H1 (cell line): ENCODE data around the gene OR51I1. TPM values are rescaled to one million over a fixed set of nuclear protein-coding genes. Genes with fewer than 3 reads are reported as not detected.

Source experiments
- CTCF ChIA-PET: fragments of 300-600 bp; sonication (Branson Sonifier 250); formaldehyde crosslinking; loops from one replicate; lab custom pipeline; 2021; ENCODE audit not compliant: partially characterized antibody; lab: Charles Lee
- POLR2A ChIA-PET: fragments of 300-600 bp; sonication (Branson Sonifier 250); formaldehyde crosslinking; loops from one replicate; lab custom pipeline; 2021; ENCODE audit warnings: inconsistent platforms; ENCODE audit not compliant: partially characterized antibody; lab: Charles Lee
- DNase-seq, 2 experiments: peaks; one replicate each; pipeline versions ENCODE4 v3.0.0 to v3.0.0-alpha.2; 2010 to 2022; ENCODE audit warnings: low spot score in 2 of 2, low read depth in 1 of 2, mixed read lengths in 1 of 2
- FAIRE-seq: peaks from 2 replicates; lab custom pipeline; 2011; peaks lifted over from hg19 to GRCh38; lab: Jason Lieb, UNC
- H2AFZ ChIP-seq: 2 replicates; pipeline ENCODE4 v1.8.1; 2012; ENCODE audit warnings: low read length, inconsistent platforms
- H2AK5ac ChIP-seq: 2 replicates; pipeline ENCODE4 v1.6.1; 2013; ENCODE audit warnings: low read depth, low read length
- H2BK120ac ChIP-seq: replicated peaks from 2 replicates; pipeline ENCODE3; 2013; ENCODE audit warnings: low read depth, low read length, inconsistent platforms
- H2BK12ac ChIP-seq: 2 replicates; pipeline ENCODE4 v1.6.1; 2013; ENCODE audit warnings: low read depth, low read length
- H2BK15ac ChIP-seq: 2 replicates; pipeline ENCODE4 v1.6.1; 2013; ENCODE audit warnings: low read length
- H2BK20ac ChIP-seq: 2 replicates; pipeline ENCODE4 v1.6.1; 2013; ENCODE audit warnings: low read length
- H2BK5ac ChIP-seq: 2 replicates; pipeline ENCODE4 v1.6.1; 2013; ENCODE audit warnings: low read depth, low read length
- H3K14ac ChIP-seq: 2 replicates; pipeline ENCODE4 v1.6.1; 2013; ENCODE audit warnings: inconsistent platforms; ENCODE audit not compliant: insufficient read length
- H3K18ac ChIP-seq: 2 replicates; pipeline ENCODE4 v1.6.1; 2013; ENCODE audit warnings: low read length; ENCODE audit errors: extremely low read depth
- H3K23ac ChIP-seq: 2 replicates; pipeline ENCODE4 v1.6.1; 2013; ENCODE audit warnings: inconsistent platforms; ENCODE audit not compliant: insufficient read length
- H3K23me2 ChIP-seq: 2 replicates; pipeline ENCODE4 v1.6.1; 2013; ENCODE audit warnings: low read depth, low read length
- H3K27ac ChIP-seq: 2 replicates; pipeline ENCODE4 v1.6.1; 2011; ENCODE audit warnings: low read depth, low read length, inconsistent platforms
- H3K27me3 ChIP-seq, 4 experiments: replicated peaks in 1 of 4; 1 replicate in 1 of 4; 2 replicates in 3 of 4; pipeline versions ENCODE4 v1.6.1 to v1.8.1; 2011 to 2013; ENCODE audit warnings: low read length in 3 of 4, mild to moderate bottlenecking in 3 of 4, inconsistent platforms in 2 of 4, mixed read lengths in 2 of 4, moderate library complexity in 1 of 4; ENCODE audit not compliant: control insufficient read depth in 3 of 4, insufficient read depth in 3 of 4; ENCODE audit errors: extremely low read depth in 1 of 4
- H3K36me3 ChIP-seq, 4 experiments: 2 replicates each; pipeline versions ENCODE4 v1.6.1 to v1.8.1; 2011 to 2013; ENCODE audit warnings: mild to moderate bottlenecking in 4 of 4, low read length in 3 of 4, moderate library complexity in 2 of 4, control low read depth in 1 of 4, inconsistent platforms in 1 of 4; ENCODE audit not compliant: insufficient read depth in 4 of 4, control insufficient read depth in 2 of 4
- H3K4ac ChIP-seq: replicated peaks from 2 replicates; pipeline ENCODE3; 2013; ENCODE audit warnings: low read length, low read depth, mixed read lengths, inconsistent platforms; ENCODE audit not compliant: insufficient read length
- H3K4me1 ChIP-seq, 4 experiments: replicated peaks in 1 of 4; 1 replicate in 1 of 4; 2 replicates in 3 of 4; pipeline versions ENCODE4 v1.6.1 to v1.8.1; 2011 to 2013; ENCODE audit warnings: low read length in 3 of 4, inconsistent platforms in 2 of 4, mixed read lengths in 1 of 4; ENCODE audit not compliant: insufficient read depth in 4 of 4, control insufficient read depth in 3 of 4
- H3K4me2 ChIP-seq, 2 experiments: 2 replicates each; pipeline versions ENCODE4 v1.6.1 to v1.8.1; 2011 to 2013; ENCODE audit warnings: low read depth in 2 of 2, low read length in 2 of 2, control low read depth in 1 of 2, inconsistent platforms in 1 of 2, mild to moderate bottlenecking in 1 of 2; ENCODE audit not compliant: insufficient read depth in 1 of 2
- H3K4me3 ChIP-seq, 4 experiments: fragments of 200-600, 300-600 bp in 1 of 4; sonication (generic), shearing (Covaris generic), sonication (Bioruptor Twin) in 1 of 4; 2 replicates each; pipeline versions ENCODE4 v1.5.1 to v1.8.1; 2011 to 2016; ENCODE audit warnings: low read length in 4 of 4, low read depth in 3 of 4, control low read depth in 2 of 4, inconsistent platforms in 2 of 4, mild to moderate bottlenecking in 2 of 4, mixed read lengths in 1 of 4, moderate library complexity in 1 of 4; ENCODE audit not compliant: insufficient read depth in 2 of 4; ENCODE audit errors: extremely low read depth in 1 of 4
- H3K56ac ChIP-seq: replicated peaks from 2 replicates; pipeline ENCODE3; 2013; ENCODE audit warnings: low read depth, mild to moderate bottlenecking, mixed read lengths, low read length, inconsistent platforms; ENCODE audit not compliant: insufficient read length
- H3K79me1 ChIP-seq: 2 replicates; pipeline ENCODE4 v1.6.1; 2013; ENCODE audit warnings: low read depth, low read length, control low read depth
- H3K79me2 ChIP-seq, 2 experiments: 2 replicates each; pipeline versions ENCODE4 v1.6.1 to v1.8.1; 2012 to 2013; ENCODE audit warnings: low read length in 2 of 2, mild to moderate bottlenecking in 2 of 2, inconsistent platforms in 1 of 2; ENCODE audit not compliant: insufficient read depth in 2 of 2, control insufficient read depth in 1 of 2
- H3K9ac ChIP-seq, 4 experiments: replicated peaks in 1 of 4; 1 replicate in 1 of 4; 2 replicates in 3 of 4; pipeline versions ENCODE4 v1.6.1 to v1.8.1; 2011 to 2013; ENCODE audit warnings: low read depth in 3 of 4, low read length in 3 of 4, control low read depth in 2 of 4, mild to moderate bottlenecking in 2 of 4, moderate library complexity in 2 of 4, inconsistent platforms in 1 of 4; ENCODE audit errors: extremely low read depth in 1 of 4
- H3K9me3 ChIP-seq, 2 experiments: 2 replicates each; pipeline versions ENCODE4 v1.6.1 to v1.8.1; 2012 to 2013; ENCODE audit warnings: mild to moderate bottlenecking in 2 of 2, moderate library complexity in 2 of 2, control low read depth in 1 of 2, inconsistent platforms in 1 of 2, low read depth in 1 of 2, low read length in 1 of 2, mixed read lengths in 1 of 2; ENCODE audit not compliant: insufficient read depth in 2 of 2
- H4K20me1 ChIP-seq, 2 experiments: replicated peaks in 1 of 2; 2 replicates each; pipeline versions ENCODE3 to v1.8.1; 2011 to 2013; ENCODE audit warnings: inconsistent platforms in 2 of 2, low read length in 2 of 2, mild to moderate bottlenecking in 1 of 2; ENCODE audit not compliant: insufficient read depth in 2 of 2, control insufficient read depth in 1 of 2
- H4K5ac ChIP-seq: 2 replicates; pipeline ENCODE4 v1.6.1; 2013; ENCODE audit warnings: low read length, low read depth, mixed read lengths, inconsistent platforms; ENCODE audit not compliant: insufficient read length
- H4K8ac ChIP-seq: 2 replicates; pipeline ENCODE4 v1.8.0; 2013; ENCODE audit warnings: mild to moderate bottlenecking, moderate library complexity, low read length, inconsistent platforms; ENCODE audit not compliant: insufficient read depth; ENCODE audit errors: extremely low read depth
- H4K91ac ChIP-seq: replicated peaks from 2 replicates; pipeline ENCODE3; 2013; ENCODE audit warnings: low read length, mixed read lengths, inconsistent platforms; ENCODE audit not compliant: insufficient read length
- TEAD4 ChIP-seq: IDR thresholded peaks from 2 replicates; pipeline ENCODE4 v1.6.1; 2012; ENCODE audit warnings: low read depth, low read length, inconsistent platforms, mixed read lengths
- WGBS, 2 experiments: shearing (Covaris generic) in 1 of 2; methylation state at CpG; one replicate each; pipeline versions ENCODE4 v1.1.6 to v1.1.7; 2013 to 2015; ENCODE audit warnings: low lambda C conversion rate in 2 of 2, mixed read lengths in 2 of 2, inconsistent platforms in 1 of 2, low coverage in 1 of 2, missing lambda C conversion rate in 1 of 2; ENCODE audit not compliant: insufficient replicate concordance in 2 of 2, insufficient coverage in 1 of 2, insufficient read length in 1 of 2; ENCODE audit errors: extremely low coverage in 1 of 2, missing lambda C conversion rate in 1 of 2; 5-methylcytosine and 5-hydroxymethylcytosine counted together
- polyA plus RNA-seq, 7 experiments: library from polyadenylated mRNA; depleted of rRNA in 3 of 7; stranded (reverse) in 5 of 7; unstranded in 2 of 7; fragments of >200 nt in 5 of 7; fragments of 200-250 nt in 2 of 7; gene quantifications; 1 replicate in 5 of 7; 2 replicates in 1 of 7; 4 replicates in 1 of 7; pipeline versions ENCODE4 v1.2.1 to v1.2.3, GENCODE V29; 2011 to 2013; ENCODE audit warnings: missing spikeins in 2 of 7, mixed read lengths in 2 of 7
- total RNA-seq: library from RNA; stranded (reverse); fragmentation: NEBNext Ultra II Directional; extraction: Animal tissue kit (Norgen Biotek cat#: 25700); gene quantifications from 2 replicates; pipeline ENCODE4 v1.2.1, GENCODE V29; 2021

The OR51I1 gene
- total and polyA plus RNA-seq, 2 of the 8 experiments (the other 6 are each of a cell fraction or from before 2014, with no cell fraction given): not detected

DNA sequence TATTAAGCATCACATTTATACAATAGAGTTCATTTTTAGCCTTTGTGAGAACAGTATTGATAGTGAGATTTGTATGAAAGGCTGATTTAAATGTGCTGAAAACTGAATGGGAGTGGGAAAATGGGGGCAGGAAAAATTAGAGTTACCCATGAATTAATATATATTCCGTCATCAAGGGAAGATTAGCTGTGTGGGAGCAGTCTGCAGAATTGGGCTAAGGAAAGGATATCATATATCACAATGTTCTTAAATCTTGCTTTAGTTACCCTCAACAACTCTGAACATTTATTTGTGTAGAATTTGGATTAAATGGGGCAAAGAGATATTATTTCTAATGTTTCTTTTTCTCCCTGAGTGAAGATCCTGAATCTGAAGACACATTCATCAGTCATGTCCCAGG is 19.5 kb downstream of the OR51I1 start, which contains the start of gene OR51Q1:
OR51Q1 (plus strand) TSS at position 301 of the 400 bp plus-strand sequence; CDS start at position 391, 90 bp downstream.
- Histone ChIP-seq H3K79me1 (no peaks in the 10 kb centered on the region), H3K79me2 (no peaks in the 10 kb centered on the region), H3K18ac (no peak within 1 kb of the TSS), H4K8ac (no peak within 1 kb of the TSS), H3K4me1 (no peaks in the 10 kb centered on the region), H2AK5ac (no peak within 1 kb of the TSS), H3K23ac (no peak within 1 kb of the TSS), H2BK120ac (no peak within 1 kb of the TSS), H3K27me3 (no peaks in the 10 kb centered on the region), H3K27ac (no peak within 1 kb of the TSS), H3K4me3 (no peak within 1 kb of the TSS), H3K4ac (no peak within 1 kb of the TSS), H3K36me3 (no peaks in the 10 kb centered on the region), H2AFZ (peak within 1 kb of the TSS; percentile 90), H2BK20ac (no peak within 1 kb of the TSS), H2BK15ac (no peak within 1 kb of the TSS), H3K9me3 (no peaks in the 10 kb centered on the region), H4K5ac (no peak within 1 kb of the TSS), H4K20me1 (no peaks in the 10 kb centered on the region), H3K56ac (no peak within 1 kb of the TSS), H3K23me2 (no peaks in the 10 kb centered on the region), H4K91ac (no peak within 1 kb of the TSS), H2BK5ac (no peak within 1 kb of the TSS), H3K4me2 (no peak within 1 kb of the TSS), H3K9ac (no peak within 1 kb of the TSS), H2BK12ac (no peak within 1 kb of the TSS), H3K14ac (no peak within 1 kb of the TSS)
- DNase-seq (no peak), FAIRE-seq (no peak)
- ChIA-PET CTCF (interaction anchor here (1.5 kb wide), 1 partner anchor 12 kb away, joined by 3 read pairs; no protein-coding TSS in a partner anchor), POLR2A (no interaction called here)
- WGBS, 2 experiments: 82% methylated on average over 1 of the region's 1 CpG; no CpG with 5 or more reads in 1 of the 2 experiments
- no peak for TF ChIP-seq TEAD4
